ENCODE measurements around the gene DCDC1. TPM values are rescaled to one million over a fixed set of nuclear protein-coding genes. Genes with fewer than 3 reads are reported as not detected.
"Not testable (repeated sequence)": the region's sequence is repeated elsewhere in the genome, so short reads cannot be mapped to it uniquely, and the experiment has no call there.

Gene DCDC1
- total RNA-seq, 1 donor from 2014 or later = 0.44 TPM

DNA sequence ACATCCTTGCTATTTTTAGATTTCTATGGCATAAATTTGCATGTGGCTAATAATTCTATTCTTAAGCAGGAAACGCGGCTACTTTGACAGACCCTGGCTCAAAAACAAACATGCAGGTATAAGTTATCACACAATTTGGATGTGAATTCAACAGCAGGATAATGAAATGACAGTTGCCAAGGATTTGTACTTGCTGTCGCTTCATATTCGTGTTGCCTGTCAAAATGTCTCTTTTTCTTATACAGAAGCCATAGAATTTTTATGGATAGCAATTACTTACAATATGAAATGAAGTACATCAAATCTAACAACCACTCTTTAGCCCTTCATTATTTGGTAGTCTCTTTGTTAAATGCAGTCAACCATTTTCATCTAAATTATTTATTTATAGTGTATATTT is 46.4 kb downstream of the DCDC1 start:
- Mint-ChIP-seq H3K4me3 (ENCODE audit: unreplicated experiment) (no peak overlapping the region), H3K9me3 (ENCODE audit: unreplicated experiment) (no peaks in the 10 kb centered on the region)

DNA sequence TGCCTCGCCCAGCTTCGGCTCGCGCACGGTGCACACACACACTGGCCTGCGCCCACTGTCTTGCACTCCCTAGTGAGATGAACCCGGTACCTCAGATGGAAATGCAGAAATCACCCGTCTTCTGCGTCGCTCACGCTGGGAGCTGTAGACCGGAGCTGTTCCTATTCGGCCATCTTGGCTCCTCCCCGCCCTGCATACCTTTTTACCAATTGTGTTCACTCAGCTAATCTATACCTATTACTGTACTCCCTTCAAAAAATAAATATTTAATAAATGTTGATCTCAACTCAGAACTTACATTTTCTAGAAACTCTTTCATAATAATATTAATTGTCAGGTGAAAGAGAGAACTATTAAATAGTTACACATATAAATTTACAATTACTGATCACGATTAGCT is 48.0 kb downstream of the DCDC1 start:
- not testable (repeated sequence) for DNase-seq (ENCODE audit: low spot score); H3K4me1 Mint-ChIP-seq (ENCODE audit: unreplicated experiment); H3K36me3 Mint-ChIP-seq (ENCODE audit: low read depth, unreplicated experiment); H3K27me3 Mint-ChIP-seq (ENCODE audit: unreplicated experiment); H3K4me3 Mint-ChIP-seq (ENCODE audit: unreplicated experiment); H3K27ac Mint-ChIP-seq (ENCODE audit: unreplicated experiment); H3K9me3 Mint-ChIP-seq (ENCODE audit: unreplicated experiment)

More for the DNA sequence above, 46.4 kb downstream of the DCDC1 start:
- no peaks in the 10 kb centered on the region for H3K27me3 Mint-ChIP-seq (ENCODE audit: unreplicated experiment)
- no peak overlapping the region for H3K27ac Mint-ChIP-seq (ENCODE audit: unreplicated experiment)
- TF ChIP-seq, protein P1, sequence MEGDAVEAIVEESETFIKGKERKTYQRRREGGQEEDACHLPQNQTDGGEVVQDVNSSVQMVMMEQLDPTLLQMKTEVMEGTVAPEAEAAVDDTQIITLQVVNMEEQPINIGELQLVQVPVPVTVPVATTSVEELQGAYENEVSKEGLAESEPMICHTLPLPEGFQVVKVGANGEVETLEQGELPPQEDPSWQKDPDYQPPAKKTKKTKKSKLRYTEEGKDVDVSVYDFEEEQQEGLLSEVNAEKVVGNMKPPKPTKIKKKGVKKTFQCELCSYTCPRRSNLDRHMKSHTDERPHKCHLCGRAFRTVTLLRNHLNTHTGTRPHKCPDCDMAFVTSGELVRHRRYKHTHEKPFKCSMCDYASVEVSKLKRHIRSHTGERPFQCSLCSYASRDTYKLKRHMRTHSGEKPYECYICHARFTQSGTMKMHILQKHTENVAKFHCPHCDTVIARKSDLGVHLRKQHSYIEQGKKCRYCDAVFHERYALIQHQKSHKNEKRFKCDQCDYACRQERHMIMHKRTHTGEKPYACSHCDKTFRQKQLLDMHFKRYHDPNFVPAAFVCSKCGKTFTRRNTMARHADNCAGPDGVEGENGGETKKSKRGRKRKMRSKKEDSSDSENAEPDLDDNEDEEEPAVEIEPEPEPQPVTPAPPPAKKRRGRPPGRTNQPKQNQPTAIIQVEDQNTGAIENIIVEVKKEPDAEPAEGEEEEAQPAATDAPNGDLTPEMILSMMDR (IDR thresholded peaks at IDR 0.05; ENCODE audit: unreplicated experiment) = no peak
- no peaks in the 10 kb centered on the region for H3K36me3 Mint-ChIP-seq (ENCODE audit: low read depth, unreplicated experiment)
- DNase-seq (ENCODE audit: low spot score) = no peak
- H3K4me1 Mint-ChIP-seq (ENCODE audit: unreplicated experiment) = no peaks in the 10 kb centered on the region

DNA sequence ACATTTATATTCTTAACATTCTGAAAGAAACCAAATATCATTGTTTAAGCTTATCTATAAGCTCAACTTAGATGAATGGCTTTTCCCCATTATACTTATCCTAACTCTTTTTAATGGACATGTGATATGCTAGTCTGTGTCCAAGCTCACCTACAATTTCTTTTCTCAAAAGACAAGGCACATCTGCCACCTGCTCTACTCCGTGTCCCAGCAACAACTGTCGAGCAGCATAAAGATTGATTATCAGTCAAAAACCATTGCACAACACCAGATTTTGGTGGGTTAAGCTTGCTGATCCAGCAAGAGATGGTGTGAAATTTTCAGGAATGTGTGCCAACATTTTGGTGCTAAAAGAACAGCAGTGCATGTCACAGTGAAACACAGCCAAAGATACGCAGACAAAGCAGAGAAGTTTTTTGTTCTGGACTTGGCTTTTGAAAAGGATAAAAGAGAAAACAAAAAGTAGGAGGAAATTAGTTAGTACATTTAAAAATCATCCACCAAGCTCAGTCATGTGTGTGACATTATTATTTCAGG is 65.8 kb downstream of the DCDC1 start:
- H3K27ac Mint-ChIP-seq (ENCODE audit: unreplicated experiment) = no peak overlapping the region
- H3K4me1 Mint-ChIP-seq (ENCODE audit: unreplicated experiment) = no peaks in the 10 kb centered on the region
- no peak overlapping the region for H3K4me3 Mint-ChIP-seq (ENCODE audit: unreplicated experiment)
- no peak for DNase-seq (ENCODE audit: low spot score)
- TF ChIP-seq, protein P1 (IDR thresholded peaks at IDR 0.05; ENCODE audit: unreplicated experiment) = no peak
- H3K36me3 Mint-ChIP-seq (ENCODE audit: low read depth, unreplicated experiment) = no peaks in the 10 kb centered on the region
- no peaks in the 10 kb centered on the region for H3K27me3 Mint-ChIP-seq (ENCODE audit: unreplicated experiment)
- no peaks in the 10 kb centered on the region for H3K9me3 Mint-ChIP-seq (ENCODE audit: unreplicated experiment)

DNA sequence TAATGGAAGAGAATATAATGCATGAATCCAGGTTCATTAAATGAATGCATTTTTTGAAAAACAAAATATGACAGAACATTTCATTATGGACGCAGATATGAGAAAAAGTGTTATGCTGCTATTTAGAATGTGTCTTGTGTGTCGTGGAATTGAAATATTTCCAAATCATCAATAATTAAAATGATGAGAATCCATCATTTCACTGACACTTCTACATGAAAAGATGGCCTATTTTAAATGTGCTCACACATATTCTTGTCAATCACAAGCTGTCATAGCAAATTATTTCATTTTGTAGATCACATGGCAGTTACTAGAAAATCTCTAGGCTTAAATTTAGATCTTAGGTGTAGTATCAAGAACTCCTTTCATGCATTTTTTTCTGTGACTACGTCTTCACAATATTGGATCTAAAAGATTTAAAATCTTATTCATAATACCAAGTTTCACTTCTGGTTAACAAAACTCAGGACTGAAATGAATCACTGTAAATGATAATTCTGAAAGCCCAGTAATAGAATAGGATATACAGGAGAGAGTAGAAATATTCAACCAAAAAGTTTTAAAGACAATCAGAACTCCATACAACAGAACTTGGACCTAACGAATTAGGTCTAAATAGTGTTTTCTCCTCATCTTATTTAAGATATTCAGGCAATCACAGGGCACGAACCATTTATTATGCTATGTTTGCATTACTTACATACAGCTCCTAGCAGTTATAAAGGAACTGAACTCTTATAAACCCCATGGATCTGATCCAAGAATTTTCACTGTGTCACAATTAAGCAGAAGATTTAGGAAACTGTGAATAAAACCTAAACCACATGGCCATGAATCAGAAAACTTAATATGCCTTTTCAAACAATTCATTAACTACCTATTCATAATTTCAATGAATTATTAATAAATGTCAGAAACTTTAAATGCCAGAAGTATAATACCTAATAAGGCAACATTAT is 67.7 kb downstream of the DCDC1 start:
- Mint-ChIP-seq H3K9me3 (ENCODE audit: unreplicated experiment) (no peaks in the 10 kb centered on the region), H3K4me1 (ENCODE audit: unreplicated experiment) (no peaks in the 10 kb centered on the region), H3K27me3 (ENCODE audit: unreplicated experiment) (no peaks in the 10 kb centered on the region), H3K4me3 (ENCODE audit: unreplicated experiment) (no peak overlapping the region), H3K27ac (ENCODE audit: unreplicated experiment) (no peak overlapping the region), H3K36me3 (ENCODE audit: low read depth, unreplicated experiment) (no peaks in the 10 kb centered on the region)
- no peak for DNase-seq (ENCODE audit: low spot score)
- TF ChIP-seq, protein P1 (IDR thresholded peaks at IDR 0.05; ENCODE audit: unreplicated experiment) = no peak

DNA sequence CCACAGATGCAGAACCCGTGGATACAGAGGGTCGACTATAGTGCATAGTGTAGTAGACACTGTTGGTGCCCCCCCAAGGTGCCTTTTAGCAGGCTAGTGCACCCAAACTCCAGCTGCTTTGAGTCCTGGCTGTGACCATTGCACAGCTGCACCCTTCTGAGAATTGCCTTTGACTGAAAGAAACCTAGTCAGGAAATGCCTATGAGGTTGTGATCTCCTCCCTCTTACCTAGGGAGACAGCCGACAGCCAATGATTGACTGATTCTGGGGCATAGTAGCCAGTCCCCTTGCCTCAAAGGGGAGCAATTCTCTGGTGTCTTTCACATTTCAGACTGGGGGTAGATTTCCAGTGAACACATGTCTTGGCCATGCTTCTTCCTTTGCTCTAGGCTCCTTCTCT is 74.2 kb downstream of the DCDC1 start:
- no peaks in the 10 kb centered on the region for H3K36me3 Mint-ChIP-seq (ENCODE audit: low read depth, unreplicated experiment)
- DNase-seq (ENCODE audit: low spot score) = no peak
- no peak overlapping the region for H3K4me3 Mint-ChIP-seq (ENCODE audit: unreplicated experiment)
- H3K27me3 Mint-ChIP-seq (ENCODE audit: unreplicated experiment) = no peaks in the 10 kb centered on the region
- TF ChIP-seq, protein P1 (IDR thresholded peaks at IDR 0.05; ENCODE audit: unreplicated experiment) = no peak
- no peaks in the 10 kb centered on the region for H3K9me3 Mint-ChIP-seq (ENCODE audit: unreplicated experiment)
- H3K4me1 Mint-ChIP-seq (ENCODE audit: unreplicated experiment) = no peaks in the 10 kb centered on the region
- H3K27ac Mint-ChIP-seq (ENCODE audit: unreplicated experiment) = no peak overlapping the region

DNA sequence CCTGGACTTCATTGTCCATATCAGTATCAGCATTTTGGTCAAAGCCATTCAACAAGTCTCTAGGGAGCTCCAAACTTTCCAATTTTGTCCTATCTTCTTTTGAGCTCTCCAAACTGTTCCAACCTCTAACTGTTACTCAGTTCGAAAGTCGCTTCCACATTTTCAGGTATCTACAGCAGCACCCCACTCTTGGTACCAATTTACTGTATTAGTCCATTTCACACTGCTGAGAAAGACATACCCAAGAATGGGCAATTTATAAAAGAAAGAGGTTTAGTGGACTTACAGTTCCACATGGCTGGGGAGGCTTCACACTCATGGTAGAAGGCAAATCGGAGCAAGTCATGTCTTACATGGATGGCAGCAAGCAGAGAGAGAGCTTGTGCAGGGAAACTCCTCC is 96.0 kb downstream of the DCDC1 start:
- not testable (repeated sequence) for H3K4me3 Mint-ChIP-seq (ENCODE audit: unreplicated experiment); DNase-seq (ENCODE audit: low spot score); H3K27ac Mint-ChIP-seq (ENCODE audit: unreplicated experiment); H3K27me3 Mint-ChIP-seq (ENCODE audit: unreplicated experiment); H3K4me1 Mint-ChIP-seq (ENCODE audit: unreplicated experiment)
- peaks cover 19% of the 10 kb centered on the region for H3K9me3 Mint-ChIP-seq (ENCODE audit: unreplicated experiment)
- peaks cover 16% of the 10 kb centered on the region for H3K36me3 Mint-ChIP-seq (ENCODE audit: low read depth, unreplicated experiment)
